ENCODE data around the gene MCM5.

MCM5 gene

DNA sequence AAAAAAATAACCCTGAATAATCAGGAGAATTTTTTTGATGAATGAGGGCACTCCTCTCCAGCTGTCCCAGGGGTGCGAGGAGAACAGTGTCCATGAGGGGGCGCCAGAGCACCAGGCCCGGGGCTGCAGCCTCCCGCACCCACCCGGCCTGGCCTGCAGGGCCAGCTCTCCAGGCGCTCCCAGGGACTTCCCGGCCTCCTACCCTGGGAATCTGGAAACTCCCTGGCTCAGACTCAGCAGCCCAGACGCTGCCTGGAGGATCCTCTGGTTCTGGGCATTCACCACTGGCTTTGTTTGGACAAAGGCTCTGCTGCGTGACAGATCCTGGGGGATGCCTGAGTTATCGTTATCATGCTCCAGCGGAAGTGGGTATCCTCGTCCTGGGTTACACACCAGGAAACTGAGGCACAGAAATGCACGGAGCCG, 31.0 kb downstream of the MCM5 start:
- H3K4me3 ChIP-seq (ENCODE audit: low read length) = no peak overlapping the region
- TF ChIP-seq, protein P1, sequence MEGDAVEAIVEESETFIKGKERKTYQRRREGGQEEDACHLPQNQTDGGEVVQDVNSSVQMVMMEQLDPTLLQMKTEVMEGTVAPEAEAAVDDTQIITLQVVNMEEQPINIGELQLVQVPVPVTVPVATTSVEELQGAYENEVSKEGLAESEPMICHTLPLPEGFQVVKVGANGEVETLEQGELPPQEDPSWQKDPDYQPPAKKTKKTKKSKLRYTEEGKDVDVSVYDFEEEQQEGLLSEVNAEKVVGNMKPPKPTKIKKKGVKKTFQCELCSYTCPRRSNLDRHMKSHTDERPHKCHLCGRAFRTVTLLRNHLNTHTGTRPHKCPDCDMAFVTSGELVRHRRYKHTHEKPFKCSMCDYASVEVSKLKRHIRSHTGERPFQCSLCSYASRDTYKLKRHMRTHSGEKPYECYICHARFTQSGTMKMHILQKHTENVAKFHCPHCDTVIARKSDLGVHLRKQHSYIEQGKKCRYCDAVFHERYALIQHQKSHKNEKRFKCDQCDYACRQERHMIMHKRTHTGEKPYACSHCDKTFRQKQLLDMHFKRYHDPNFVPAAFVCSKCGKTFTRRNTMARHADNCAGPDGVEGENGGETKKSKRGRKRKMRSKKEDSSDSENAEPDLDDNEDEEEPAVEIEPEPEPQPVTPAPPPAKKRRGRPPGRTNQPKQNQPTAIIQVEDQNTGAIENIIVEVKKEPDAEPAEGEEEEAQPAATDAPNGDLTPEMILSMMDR (conservative IDR thresholded peaks at IDR 0.05; ENCODE audit: low read depth, low read length) = peak; percentile 97
- DNase-seq (ENCODE audit: low read depth) = peak; percentile 28

DNA sequence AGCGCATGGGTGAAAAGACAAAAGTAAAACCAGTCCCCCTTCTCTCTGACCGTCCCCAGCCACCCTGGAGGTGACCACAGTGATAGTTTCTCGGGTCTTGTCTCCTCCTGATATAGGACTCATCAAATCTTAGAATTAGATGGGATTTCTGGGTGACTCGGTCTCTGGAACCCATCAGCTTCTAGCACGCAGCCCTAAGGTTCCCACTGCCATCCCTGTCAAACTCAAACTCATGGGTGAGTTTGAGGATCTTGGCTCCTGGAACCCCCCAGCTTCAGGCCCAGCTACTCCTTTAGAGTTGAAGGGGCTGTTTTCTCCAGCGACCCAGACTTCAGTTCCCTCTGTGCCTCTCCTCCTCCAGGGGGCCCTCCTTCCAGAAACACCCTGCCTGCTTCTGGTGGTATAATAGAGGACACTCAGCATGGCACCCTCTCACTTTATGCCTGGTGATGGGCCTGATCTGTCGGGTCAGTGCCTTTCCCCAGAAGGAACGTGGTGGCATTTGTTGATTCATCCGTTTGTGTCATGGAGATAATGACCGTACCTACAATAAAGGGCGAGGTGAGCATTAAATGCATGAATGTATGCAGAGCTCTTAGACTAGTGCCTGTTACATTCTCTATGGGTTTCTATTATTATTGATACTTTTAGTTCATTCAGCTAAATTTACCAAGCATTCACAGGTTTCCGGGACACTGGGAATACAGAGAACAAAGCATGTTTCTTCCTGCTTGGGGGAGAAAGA, 31.7 kb downstream of the MCM5 start:
- TF ChIP-seq, protein P1 (conservative IDR thresholded peaks at IDR 0.05; ENCODE audit: low read depth, low read length) = peak; percentile 33
- DNase-seq (ENCODE audit: low read depth) = no peak
- H3K4me3 ChIP-seq (ENCODE audit: low read length) = no peak overlapping the region

DNA sequence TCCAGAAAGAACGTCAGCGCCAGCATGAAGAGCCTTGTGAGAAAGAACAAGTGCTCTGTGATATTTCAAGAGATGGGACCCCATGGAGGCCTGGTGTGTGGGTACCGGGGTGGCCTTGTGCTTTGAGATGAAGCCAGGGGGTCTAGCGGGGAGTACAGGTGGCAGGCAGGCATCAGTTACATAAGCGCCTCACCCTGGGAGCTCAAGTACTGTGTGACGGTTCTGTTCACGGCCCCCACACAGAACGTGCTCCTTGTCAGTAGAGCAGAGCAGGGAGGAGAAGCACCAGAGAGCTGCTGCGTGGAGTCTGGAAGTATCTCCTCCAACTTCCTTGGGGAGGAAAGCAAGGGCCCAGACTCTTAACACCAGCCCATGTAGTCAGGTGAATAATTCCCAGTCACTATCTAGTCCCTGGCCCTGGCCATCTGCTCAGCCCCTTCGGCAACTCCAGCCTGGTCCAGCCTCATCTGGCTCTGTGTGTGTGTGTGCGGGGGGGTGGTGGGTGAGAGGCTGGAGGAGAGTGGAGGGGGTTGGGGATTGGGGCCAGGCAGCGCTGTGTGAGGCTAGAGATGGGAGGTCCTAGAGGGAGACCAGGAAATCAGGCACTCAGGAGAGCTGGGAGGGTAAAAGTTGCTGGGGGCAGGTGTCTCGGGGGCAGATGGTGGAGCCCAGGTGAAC, 32.4 kb downstream of the MCM5 start:
- no peak overlapping the region for H3K4me3 ChIP-seq (ENCODE audit: low read length)
- TF ChIP-seq, protein P1 (conservative IDR thresholded peaks at IDR 0.05; ENCODE audit: low read depth, low read length) = no peak
- DNase-seq (ENCODE audit: low read depth) = no peak

DNA sequence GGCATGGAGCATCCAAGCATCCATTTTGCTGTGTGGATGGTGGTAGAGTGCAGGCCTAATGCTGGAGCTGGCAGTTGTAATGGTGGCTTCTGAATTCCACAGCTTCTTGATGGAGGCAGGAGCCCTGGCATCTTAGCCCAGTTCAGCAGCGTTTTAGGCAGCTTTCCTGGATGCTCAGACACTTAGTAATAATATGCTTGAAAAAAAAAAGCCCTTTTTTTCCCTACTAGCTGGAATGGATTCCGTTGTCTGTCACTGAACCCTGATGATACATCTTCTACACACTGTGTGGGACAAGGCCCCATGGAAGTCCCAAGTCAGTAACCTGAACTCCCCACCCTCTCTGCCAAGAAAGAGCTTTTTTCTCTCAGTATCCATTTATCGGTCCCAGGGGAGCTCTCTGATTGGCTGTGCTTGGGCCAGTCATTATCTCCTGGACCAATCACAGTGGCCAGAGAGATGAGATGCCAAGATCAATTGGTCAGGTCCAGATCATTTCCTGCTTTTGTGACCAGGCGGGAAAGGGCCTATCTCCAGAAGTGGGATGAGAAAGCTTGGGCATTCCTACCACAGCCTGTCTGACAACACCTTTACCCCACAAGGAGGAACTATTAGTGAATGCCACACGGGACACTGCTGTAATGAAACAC, 34.2 kb downstream of the MCM5 start:
- H3K4me3 ChIP-seq (ENCODE audit: low read length) = no peak overlapping the region
- no peak for DNase-seq (ENCODE audit: low read depth)
- TF ChIP-seq, protein P1 (conservative IDR thresholded peaks at IDR 0.05; ENCODE audit: low read depth, low read length) = no peak

DNA sequence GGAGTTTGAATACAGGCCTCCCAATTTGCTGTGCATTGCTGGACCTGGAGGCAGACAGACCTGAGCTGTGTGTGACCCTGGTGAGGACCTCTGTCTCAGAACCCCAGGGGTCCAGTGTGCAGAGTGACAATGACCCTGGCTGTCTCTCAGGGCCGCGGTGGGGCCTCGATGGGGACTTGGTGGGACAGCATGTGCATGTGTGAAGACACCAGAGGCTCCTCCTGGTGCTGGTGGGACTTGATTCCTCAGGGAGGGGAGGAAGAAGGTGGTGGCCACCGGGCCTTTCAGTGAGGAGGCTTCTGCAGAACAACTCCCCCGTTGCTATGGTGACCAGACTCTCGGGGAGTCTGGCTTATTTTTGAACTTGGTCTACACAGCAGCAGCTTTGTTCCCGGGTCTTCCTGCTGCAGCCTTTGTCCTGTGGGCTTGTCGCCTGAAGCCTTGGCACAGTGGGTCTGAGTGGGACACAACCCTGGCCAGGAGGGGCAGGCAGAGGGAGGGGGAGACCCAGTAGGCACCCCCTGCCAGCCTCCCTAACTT, 35.3 kb downstream of the MCM5 start:
- TF ChIP-seq, protein P1 (conservative IDR thresholded peaks at IDR 0.05; ENCODE audit: low read depth, low read length) = no peak
- no peak for DNase-seq (ENCODE audit: low read depth)

DNA sequence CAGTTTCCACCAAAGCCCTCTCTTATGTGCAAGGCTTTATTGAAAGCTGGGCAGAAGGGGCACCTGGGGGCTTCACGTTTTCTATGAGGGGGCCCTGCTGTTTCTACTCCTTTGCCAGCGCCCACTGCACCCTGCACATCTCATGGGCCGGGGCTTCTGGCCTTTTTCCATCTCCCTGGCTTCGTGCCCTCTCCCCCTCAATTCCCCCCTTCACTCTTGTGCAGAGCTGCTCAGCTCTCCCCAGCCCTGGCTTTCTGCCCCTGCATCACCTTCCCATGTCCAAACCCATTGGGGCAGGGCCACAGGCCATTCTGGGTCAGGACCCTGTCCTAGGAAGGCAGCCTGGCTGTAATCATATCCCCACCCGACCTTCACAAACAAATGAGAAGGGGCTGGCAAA, 36.5 kb downstream of the MCM5 start:
- TF ChIP-seq, protein P1 (conservative IDR thresholded peaks at IDR 0.05; ENCODE audit: low read depth, low read length) = no peak
- DNase-seq (ENCODE audit: low read depth) = no peak

More for the DNA sequence above, 35.3 kb downstream of the MCM5 start:
- no peak overlapping the region for H3K4me3 ChIP-seq (ENCODE audit: low read length)

More for the DNA sequence above, 36.5 kb downstream of the MCM5 start:
- H3K4me3 ChIP-seq (ENCODE audit: low read length) = no peak overlapping the region
